Uterus (tissue), 2 donors: ENCODE measurements around the gene KLB.

Source experiments
- CTCF ChIP-seq, 4 experiments: fragments of 200-600 bp in 2 of 4; fragments of 450-650 bp in 2 of 4; sonication (generic) in 2 of 4; IDR thresholded peaks; one replicate each; pipeline ENCODE4 v1.5.1; 2016 to 2019; ENCODE audit warnings: antibody characterized with exemption in 4 of 4, mild to moderate bottlenecking in 2 of 4, moderate library complexity in 1 of 4
- POLR2A ChIP-seq, 2 donors: fragments of 450-650 bp; IDR thresholded peaks; one replicate each; pipeline ENCODE4 v1.6.1; 2016; ENCODE audit warnings: antibody characterized with exemption in 2 of 2, mild to moderate bottlenecking in 1 of 2, moderate library complexity in 1 of 2

GRCh38 chr4:39369301-39369700 is 37.4 kb upstream of the KLB start:
- TF ChIP-seq CTCF (IDR thresholded peaks at IDR 0.05) (no peak), POLR2A (IDR thresholded peaks at IDR 0.05) (no peak)
